Lung microvascular endothelial cell (primary cell): ENCODE measurements around the gene YY2. TPM values are rescaled to one million over a fixed set of nuclear protein-coding genes. Genes with fewer than 3 reads are reported as not detected.
"Not testable (repeated sequence)": the region's sequence is repeated elsewhere in the genome, so short reads cannot be mapped to it uniquely, and the experiment has no call there.

Source experiments
- DNase-seq, 2 donors: peaks; one replicate each; pipeline versions ENCODE4 v3.0.0 to v3.0.0-alpha.2; 2010; ENCODE audit warnings: low read depth in 2 of 2
- total RNA-seq: library from RNA; depleted of rRNA; stranded (reverse); fragments of >200 nt; gene quantifications from 2 replicates; pipeline ENCODE4 v1.2.1, GENCODE V29; 2014

YY2 gene
- total RNA-seq, 1 donor from 2014 or later = 0.79 TPM

DNA sequence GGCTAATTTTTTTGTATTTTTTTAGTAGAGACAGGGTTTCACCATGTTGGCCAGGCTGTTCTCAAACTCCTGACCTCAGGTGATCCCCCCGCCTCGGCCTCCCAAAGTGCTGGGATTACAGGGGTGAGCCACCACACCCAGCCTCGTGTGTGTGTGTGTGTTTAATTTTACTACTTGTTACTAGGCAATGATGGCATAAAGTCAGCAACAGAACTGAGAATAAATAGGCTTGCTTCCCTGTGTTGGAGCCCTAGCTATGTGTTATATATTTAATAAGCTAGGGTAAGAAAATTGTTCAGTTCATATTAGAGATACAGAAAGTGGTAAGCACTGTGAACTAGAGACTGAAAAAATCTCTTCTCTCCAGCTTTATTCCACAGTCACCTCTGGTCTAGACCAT is 18.4 kb downstream of the YY2 start:
- not testable (repeated sequence) for DNase-seq

DNA sequence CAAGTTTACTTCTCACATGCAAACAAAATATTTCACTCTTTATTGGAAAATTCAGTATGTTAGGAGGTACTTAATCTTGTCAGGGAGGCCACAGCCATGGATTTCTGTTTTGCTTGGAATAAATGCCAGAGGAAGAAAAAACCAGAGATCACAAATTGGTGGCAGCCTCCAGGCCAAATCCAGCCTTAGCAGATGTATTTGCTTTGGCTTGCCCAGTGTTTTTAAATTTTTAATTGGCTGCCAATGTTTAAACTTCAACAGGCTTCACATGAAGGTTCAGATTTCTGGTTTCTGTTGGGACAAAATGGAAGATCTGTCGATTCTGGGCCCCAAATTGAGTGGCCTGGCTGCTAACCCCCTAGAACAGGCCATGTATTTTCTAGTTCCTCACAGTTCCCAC is 19.2 kb downstream of the YY2 start:
- DNase-seq = peak in 1 of 2 donors; percentile 47

DNA sequence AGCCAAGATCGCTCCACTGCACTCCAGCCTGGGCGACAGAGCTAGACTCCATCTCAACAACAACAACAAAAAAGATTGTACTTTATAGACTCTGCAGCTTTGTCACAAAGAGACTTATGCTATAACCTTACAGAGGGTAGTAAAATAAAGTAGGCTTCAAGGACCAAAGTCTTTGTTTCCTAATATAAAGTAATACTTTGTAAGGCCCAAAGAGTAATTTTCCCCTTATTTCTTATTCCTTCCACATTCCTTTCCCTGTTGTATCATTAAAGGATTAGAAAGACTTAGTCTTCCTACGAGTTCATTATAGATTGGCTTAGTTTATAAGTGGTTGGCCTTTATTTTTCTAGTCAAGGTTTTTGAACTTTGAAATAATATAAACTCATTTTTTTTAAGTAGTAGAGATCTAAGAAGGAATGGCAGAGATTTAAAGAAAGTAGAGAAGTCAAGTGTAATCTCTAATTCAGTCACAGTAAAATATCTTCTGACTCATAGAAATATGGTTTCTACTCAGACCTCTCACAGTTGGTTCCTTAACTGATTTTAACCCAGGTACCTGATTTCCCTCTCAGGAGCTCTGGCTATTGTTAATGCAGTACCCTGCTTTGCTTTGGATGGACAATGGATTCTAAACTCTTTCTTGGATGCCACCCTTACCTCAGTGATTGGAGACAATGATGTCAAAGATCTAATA is 26.2 kb downstream of the YY2 start:
- DNase-seq = no peak

DNA sequence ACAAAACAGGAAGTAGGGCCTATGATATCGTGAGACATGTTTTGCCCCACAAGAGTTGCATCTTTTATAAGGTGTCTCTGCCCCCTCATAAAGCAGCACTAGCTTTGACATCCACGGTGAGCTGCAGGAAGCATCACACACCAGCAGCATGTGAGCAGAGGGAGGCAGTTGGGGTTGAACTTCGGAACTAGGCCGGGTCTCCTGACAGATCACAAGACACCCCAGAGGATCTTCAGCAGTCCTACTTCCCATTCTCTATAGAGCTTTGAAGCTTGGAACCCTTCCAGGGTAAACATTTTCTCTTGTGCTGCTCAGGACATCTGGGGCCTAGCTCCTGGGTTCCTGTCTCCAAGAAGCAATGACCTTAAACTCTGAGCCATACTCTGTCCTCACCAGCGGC is 27.5 kb downstream of the YY2 start:
- peak in 1 of 2 donors; percentile 11 for DNase-seq

DNA sequence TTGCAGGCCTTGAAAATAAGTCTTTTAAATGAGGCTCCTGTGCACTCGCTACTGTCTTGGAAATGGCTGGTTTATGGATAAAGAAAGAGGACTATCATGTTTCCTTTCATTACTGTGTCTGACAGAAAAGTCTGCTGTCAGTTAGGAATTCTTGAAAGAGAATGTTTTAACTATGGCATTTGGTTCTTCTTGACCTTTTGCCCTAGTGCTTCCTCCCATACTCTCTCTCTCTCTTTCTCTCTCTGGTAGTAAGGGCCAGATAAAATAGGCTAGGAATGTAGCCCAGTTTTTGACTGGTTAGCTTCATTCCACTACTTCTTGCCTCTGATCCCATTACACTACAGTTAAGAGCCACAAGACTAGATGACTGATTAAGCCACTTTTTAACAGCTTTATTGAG is 29.8 kb downstream of the YY2 start:
- DNase-seq = peak in 1 of 2 donors; percentile 19

DNA sequence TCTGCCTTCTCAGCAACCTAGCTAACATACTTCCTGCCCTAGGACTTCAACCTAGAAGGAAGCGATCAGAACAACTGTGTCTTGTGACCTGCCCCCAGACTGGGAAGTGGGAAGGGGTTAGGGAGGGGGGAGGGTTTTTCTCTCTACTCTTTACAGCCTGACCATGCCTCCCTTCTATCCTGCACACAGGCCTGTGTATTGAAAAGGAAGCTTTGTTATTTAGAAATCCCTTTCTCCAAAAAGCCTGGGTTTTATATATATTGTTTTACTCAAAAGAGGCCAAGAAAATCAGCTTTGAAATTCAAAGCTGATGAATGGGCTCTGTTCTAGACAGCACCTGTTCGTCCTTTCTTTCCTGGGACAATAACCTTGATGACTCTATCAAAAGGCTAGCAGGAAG is 49.5 kb downstream of the YY2 start:
- DNase-seq = no peak

DNA sequence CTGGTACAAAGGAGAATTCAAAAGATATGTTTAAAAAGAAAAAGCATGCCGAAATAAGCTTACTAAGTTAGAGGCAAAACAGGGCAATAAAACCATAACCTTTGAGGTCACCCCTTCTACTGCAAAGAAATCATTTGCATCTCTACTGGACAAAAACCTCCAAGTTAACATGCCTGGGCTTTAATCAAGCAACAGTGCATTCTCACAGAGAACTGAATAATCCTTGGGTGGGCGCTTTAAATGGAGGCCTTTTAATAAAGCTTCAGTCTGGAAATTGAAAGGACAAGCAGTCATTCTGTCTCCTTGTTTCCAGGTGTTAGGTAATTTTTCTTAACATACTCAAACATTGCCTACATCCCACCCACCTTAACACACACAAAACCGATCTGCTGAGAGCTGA is 50.2 kb downstream of the YY2 start:
- no peak for DNase-seq

DNA sequence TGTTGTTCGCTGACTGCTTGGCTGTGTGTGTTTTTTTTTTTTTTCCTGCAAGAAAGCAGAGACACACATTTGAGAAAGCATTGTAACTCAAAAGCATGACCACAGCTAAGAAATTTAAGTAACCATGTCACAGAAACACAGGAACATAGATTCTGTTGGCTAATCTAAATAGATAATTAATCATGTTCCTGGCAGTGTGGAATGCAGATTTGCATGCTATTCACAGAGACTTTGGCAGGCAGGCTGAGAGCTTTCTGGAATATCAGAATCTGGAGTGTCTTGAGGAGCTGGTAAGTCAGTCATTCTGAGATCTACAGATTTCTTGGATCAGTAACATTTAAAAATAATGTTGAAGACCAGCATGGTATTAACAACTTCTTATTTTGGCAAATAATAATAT is 51.5 kb downstream of the YY2 start:
- DNase-seq = peak in 1 of 2 donors; percentile 9

Other genes starting within 250 kb of the YY2 start
- not detected in 2 replicates for gene KLHL34, start 197.7 kb upstream of the YY2 start, total RNA-seq
- not detected in 2 replicates for gene SMPX, start 97.9 kb upstream of the YY2 start, total RNA-seq
- 3.5 and 3.8 TPM in 2 replicates for gene MBTPS2, start 16.4 kb upstream of the YY2 start, total RNA-seq
- gene SMS, start 84.7 kb downstream of the YY2 start, total RNA-seq = 99.4 and 137 TPM in 2 replicates
- under 0.01 and 0.87 TPM in 2 replicates for gene PHEX, start 176.3 kb downstream of the YY2 start, total RNA-seq